HEK293T (cell line): ENCODE measurements around the gene MPDU1.

ENCODE experiments used
- CTCF ChIA-PET: fragments of 350-600 bp; formaldehyde crosslinking; extraction: SDS; loops from one replicate; lab custom pipeline; 2021; ENCODE audit warnings: antibody characterized with exemption, inconsistent platforms; lab: Yijun Ruan, JAX
- POLR2A ChIA-PET: fragments of 350-600 bp; formaldehyde crosslinking; extraction: SDS; loops from one replicate; lab custom pipeline; 2020; ENCODE audit warnings: antibody characterized with exemption, inconsistent platforms; lab: Yijun Ruan, JAX
- DNase-seq: peaks from one replicate; pipeline ENCODE4 v3.0.0; 2012; ENCODE audit warnings: mixed read lengths; ENCODE audit errors: extremely low spot score
- ARNT ChIP-seq: fragments of 450-650 bp; IDR thresholded peaks from 2 replicates; pipeline ENCODE4 v1.6.1; 2017; ENCODE audit warnings: mild to moderate bottlenecking
- BHLHE40 ChIP-seq: fragments of 450-650 bp; IDR thresholded peaks from 2 replicates; pipeline ENCODE4 v1.6.1; 2016; ENCODE audit warnings: mild to moderate bottlenecking, moderate library complexity, borderline replicate concordance
- CTBP1 ChIP-seq: fragments of 450-650 bp; IDR thresholded peaks from 2 replicates; pipeline ENCODE4 v1.6.1; 2016; ENCODE audit warnings: borderline replicate concordance
- ELF4 ChIP-seq: fragments of 450-650 bp; IDR thresholded peaks from 2 replicates; pipeline ENCODE4 v1.6.1; 2017; ENCODE audit warnings: antibody characterized with exemption
- FOXA1 ChIP-seq: fragments of 450-650 bp; IDR thresholded peaks from 2 replicates; pipeline ENCODE4 v1.6.1; 2016; ENCODE audit warnings: mild to moderate bottlenecking
- FOXK2 ChIP-seq: fragments of 450-650 bp; IDR thresholded peaks from 2 replicates; pipeline ENCODE4 v1.6.1; 2016; ENCODE audit warnings: mild to moderate bottlenecking
- FOXM1 ChIP-seq: fragments of 450-650 bp; IDR thresholded peaks from 2 replicates; pipeline ENCODE4 v1.6.1; 2017; ENCODE audit warnings: mild to moderate bottlenecking, borderline replicate concordance
- HDGF ChIP-seq: fragments of 450-650 bp; IDR thresholded peaks from 2 replicates; pipeline ENCODE4 v1.6.1; 2017; ENCODE audit warnings: antibody characterized with exemption, borderline replicate concordance
- L3MBTL2 ChIP-seq: fragments of 450-650 bp; conservative IDR thresholded peaks from 2 replicates; pipeline ENCODE4 v1.6.1; 2016; ENCODE audit warnings: mild to moderate bottlenecking
- LEF1 ChIP-seq: fragments of 450-650 bp; IDR thresholded peaks from 2 replicates; pipeline ENCODE4 v1.6.1; 2017; ENCODE audit warnings: mild to moderate bottlenecking, borderline replicate concordance
- NFRKB ChIP-seq: fragments of 450-650 bp; IDR thresholded peaks from 2 replicates; pipeline ENCODE4 v1.6.1; 2016; ENCODE audit warnings: mild to moderate bottlenecking, moderate library complexity
- SP1 ChIP-seq: fragments of 450-650 bp; IDR thresholded peaks from 2 replicates; pipeline ENCODE4 v1.6.1; 2017
- SUZ12 ChIP-seq: fragments of 450-650 bp; IDR thresholded peaks from 2 replicates; pipeline ENCODE4 v1.6.1; 2016; ENCODE audit warnings: mild to moderate bottlenecking
- TARDBP ChIP-seq: fragments of 450-650 bp; IDR thresholded peaks from 2 replicates; pipeline ENCODE4 v1.6.1; 2016
- ZNF384 ChIP-seq: fragments of 450-650 bp; IDR thresholded peaks from 2 replicates; pipeline ENCODE4 v1.6.1; 2016
- TF ChIP-seq, protein P1 (sequence below): fragments of 450-650 bp; IDR thresholded peaks from 2 replicates; pipeline ENCODE4 v1.6.1; 2016

Gene MPDU1

DNA sequence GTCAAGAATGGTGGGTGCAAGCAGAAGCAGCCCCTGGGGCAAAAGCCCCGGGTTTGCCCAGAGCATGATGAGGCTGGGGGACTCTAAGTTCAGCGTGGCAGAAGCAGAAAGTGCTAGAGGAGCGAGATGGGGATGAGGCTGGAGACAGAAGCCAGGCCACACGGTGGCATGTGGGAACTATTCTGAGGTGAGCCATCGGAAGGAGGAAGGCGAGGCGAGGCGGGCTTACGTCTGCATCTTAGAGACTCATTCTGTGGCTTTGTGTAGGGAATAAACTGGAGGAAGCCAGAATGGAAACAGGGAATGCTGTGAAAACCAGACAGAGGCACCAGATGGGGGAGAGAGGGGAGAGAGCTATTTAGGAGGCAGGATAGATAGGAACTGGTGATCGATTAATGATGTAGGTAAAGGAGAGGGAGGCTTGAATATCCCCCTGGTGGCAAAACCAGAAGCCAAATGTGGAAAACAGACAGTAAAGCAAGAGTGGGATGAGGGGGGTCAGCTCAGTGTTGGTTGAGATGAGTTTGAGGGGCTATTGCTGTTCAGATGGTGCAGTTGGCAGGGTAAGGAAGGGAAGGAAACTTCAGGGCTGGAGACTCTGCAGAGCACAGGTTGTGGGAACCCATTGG lies 28.2 kb upstream of the MPDU1 start:
- ChIA-PET POLR2A (no interaction called here), CTCF (no interaction called here)
- TF ChIP-seq BHLHE40 (no peak), ARNT (no peak), LEF1 (no peak), HDGF (no peak), NFRKB (no peak), SP1 (no peak), ZNF384 (no peak), FOXA1 (no peak), FOXM1 (no peak), ELF4 (no peak), SUZ12 (no peak), L3MBTL2 (no peak), FOXK2 (no peak), TARDBP (no peak), CTBP1 (no peak)
- TF ChIP-seq, protein P1, sequence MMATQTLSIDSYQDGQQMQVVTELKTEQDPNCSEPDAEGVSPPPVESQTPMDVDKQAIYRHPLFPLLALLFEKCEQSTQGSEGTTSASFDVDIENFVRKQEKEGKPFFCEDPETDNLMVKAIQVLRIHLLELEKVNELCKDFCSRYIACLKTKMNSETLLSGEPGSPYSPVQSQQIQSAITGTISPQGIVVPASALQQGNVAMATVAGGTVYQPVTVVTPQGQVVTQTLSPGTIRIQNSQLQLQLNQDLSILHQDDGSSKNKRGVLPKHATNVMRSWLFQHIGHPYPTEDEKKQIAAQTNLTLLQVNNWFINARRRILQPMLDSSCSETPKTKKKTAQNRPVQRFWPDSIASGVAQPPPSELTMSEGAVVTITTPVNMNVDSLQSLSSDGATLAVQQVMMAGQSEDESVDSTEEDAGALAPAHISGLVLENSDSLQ = no peak
- DNase-seq = no peak

DNA sequence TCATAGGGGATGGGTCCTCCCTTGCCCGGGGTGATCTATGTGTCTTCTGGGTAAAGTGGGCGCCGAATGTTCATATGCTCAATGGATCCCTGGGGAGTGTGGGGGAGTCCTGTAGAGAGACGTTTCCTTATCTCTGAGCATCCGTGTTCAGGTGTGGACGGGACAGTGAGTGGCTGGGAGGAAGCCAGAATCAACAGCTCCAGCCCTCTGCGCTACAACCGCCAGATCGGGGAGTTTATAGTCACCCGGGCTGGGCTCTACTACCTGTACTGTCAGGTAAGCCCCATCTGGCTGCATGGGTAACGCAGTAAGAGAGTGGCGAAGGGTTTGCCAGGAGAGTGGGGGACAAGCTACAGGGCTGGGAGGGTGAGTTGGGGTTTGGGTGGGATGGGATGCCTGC lies 27.0 kb upstream of the MPDU1 start:
- POLR2A ChIA-PET = interaction anchor here (0.8 kb wide), 1 partner anchor 77 kb away, joined by 5 read pairs; the partner anchor contains the start of gene ZBTB4

DNA sequence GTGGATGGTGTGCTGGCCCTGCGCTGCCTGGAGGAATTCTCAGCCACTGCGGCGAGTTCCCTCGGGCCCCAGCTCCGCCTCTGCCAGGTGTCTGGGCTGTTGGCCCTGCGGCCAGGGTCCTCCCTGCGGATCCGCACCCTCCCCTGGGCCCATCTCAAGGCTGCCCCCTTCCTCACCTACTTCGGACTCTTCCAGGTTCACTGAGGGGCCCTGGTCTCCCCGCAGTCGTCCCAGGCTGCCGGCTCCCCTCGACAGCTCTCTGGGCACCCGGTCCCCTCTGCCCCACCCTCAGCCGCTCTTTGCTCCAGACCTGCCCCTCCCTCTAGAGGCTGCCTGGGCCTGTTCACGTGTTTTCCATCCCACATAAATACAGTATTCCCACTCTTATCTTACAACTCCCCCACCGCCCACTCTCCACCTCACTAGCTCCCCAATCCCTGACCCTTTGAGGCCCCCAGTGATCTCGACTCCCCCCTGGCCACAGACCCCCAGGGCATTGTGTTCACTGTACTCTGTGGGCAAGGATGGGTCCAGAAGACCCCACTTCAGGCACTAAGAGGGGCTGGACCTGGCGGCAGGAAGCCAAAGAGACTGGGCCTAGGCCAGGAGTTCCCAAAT lies 26.4 kb upstream of the MPDU1 start:
- no peak for TF ChIP-seq BHLHE40
- TF ChIP-seq, protein P1 = no peak
- no peak for TF ChIP-seq L3MBTL2
- no peak for TF ChIP-seq FOXA1
- TF ChIP-seq FOXK2 = no peak
- no peak for TF ChIP-seq HDGF
- no peak for TF ChIP-seq LEF1
- TF ChIP-seq NFRKB = no peak
- no peak for TF ChIP-seq ELF4
- no peak for TF ChIP-seq CTBP1
- no peak for TF ChIP-seq ARNT
- TF ChIP-seq SP1 = no peak
- no peak for TF ChIP-seq TARDBP
- TF ChIP-seq SUZ12 = no peak
- no peak for TF ChIP-seq ZNF384
- no peak for TF ChIP-seq FOXM1
- ChIA-PET POLR2A (interaction anchor here (0.8 to 1.7 kb wide), 3 partner anchors 26 to 129 kb away, joined by 3 to 6 read pairs (median 5); partner anchors contain the start of genes MPDU1 and ZBTB4), CTCF (no interaction called here)
- no peak for DNase-seq

More for the DNA sequence above, 27.0 kb upstream of the MPDU1 start:
- TF ChIP-seq LEF1 = no peak
- TF ChIP-seq HDGF = no peak
- TF ChIP-seq L3MBTL2 = no peak
- no peak for TF ChIP-seq BHLHE40
- TF ChIP-seq ZNF384 = no peak
- TF ChIP-seq FOXA1 = no peak
- no peak for TF ChIP-seq ARNT
- TF ChIP-seq CTBP1 = no peak
- TF ChIP-seq SUZ12 = no peak
- no peak for TF ChIP-seq SP1
- TF ChIP-seq ELF4 = no peak
- TF ChIP-seq FOXM1 = no peak
- DNase-seq = no peak
- CTCF ChIA-PET = no interaction called here

DNA sequence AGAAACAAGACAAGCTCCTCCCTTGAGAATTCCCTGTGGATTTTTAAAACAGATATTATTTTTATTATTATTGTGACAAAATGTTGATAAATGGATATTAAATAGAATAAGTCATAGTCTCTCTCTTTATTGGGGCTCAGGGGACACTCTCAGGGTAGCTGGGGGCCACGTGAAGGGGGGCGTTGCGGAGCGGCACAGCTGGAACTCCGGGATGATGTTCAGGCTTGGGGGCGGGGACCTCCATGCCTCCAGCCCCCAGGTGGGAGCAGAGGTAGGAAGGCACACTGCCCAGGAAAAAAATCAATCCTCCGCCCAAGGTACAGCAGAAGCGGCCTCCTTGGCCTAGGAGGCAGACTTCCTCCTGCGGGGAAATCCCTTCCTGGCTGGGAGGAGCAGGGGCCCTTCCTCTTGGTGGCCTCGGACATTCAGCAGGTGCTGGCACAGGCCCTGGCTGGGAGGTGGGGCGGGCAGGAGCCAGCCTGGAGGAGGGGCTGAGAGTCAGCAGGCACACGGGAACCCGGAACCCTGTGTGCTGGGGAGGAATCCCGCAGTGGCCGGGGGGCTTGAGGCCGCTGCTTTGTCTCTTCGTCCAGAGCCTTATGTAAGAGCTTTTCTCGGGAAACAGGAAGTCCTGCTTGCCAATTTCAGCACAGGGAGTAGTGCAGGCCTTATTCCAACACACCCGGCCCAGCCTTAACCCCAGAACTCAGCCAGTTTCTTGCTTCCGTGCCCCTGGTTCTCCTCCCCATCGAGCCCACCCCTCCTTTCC lies 25.7 kb upstream of the MPDU1 start:
- ChIA-PET POLR2A (interaction anchor here (0.8 to 3.0 kb wide), 3 partner anchors 26 to 205 kb away, joined by 3 to 11 read pairs (median 6); partner anchors contain the start of gene MPDU1), CTCF (no interaction called here)
- no peak for DNase-seq
- TF ChIP-seq FOXM1 = no peak
- no peak for TF ChIP-seq ZNF384
- TF ChIP-seq L3MBTL2 = no peak
- TF ChIP-seq, protein P1 = no peak
- no peak for TF ChIP-seq SP1
- TF ChIP-seq TARDBP = no peak
- no peak for TF ChIP-seq FOXA1
- no peak for TF ChIP-seq ELF4
- TF ChIP-seq CTBP1 = no peak
- TF ChIP-seq BHLHE40 = no peak

DNA sequence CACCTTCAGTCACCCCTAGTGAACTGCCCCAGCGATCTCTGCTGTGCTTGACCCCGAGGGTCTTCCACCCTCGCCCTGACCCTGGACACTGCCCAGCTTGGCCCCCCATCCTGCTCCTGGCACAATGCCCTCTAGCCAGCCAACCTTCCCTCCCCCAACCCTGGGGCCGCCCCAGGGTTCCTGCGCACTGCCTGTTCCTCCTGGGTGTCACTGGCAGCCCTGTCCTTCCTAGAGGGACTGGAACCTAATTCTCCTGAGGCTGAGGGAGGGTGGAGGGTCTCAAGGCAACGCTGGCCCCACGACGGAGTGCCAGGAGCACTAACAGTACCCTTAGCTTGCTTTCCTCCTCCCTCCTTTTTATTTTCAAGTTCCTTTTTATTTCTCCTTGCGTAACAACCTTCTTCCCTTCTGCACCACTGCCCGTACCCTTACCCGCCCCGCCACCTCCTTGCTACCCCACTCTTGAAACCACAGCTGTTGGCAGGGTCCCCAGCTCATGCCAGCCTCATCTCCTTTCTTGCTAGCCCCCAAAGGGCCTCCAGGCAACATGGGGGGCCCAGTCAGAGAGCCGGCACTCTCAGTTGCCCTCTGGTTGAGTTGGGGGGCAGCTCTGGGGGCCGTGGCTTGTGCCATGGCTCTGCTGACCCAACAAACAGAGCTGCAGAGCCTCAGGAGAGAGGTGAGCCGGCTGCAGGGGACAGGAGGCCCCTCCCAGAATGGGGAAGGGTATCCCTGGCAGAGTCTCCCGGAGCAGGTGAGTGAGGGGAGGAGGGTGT lies 24.9 kb upstream of the MPDU1 start, which contains the start of gene TNFSF13:
Gene TNFSF13 (plus strand): TSS at position 207 of the 776 bp plus-strand sequence. CDS start 290 bp downstream, at position 497.
- CTCF ChIA-PET = no interaction called here
- no peak for DNase-seq
- TF ChIP-seq ARNT (no peak), LEF1 (no peak), FOXA1 (no peak), BHLHE40 (no peak), ZNF384 (no peak), NFRKB (no peak), FOXM1 (no peak), L3MBTL2 (no peak), ELF4 (no peak), CTBP1 (no peak), TARDBP (no peak), SP1 (no peak), SUZ12 (no peak), FOXK2 (no peak), HDGF (no peak)
- TF ChIP-seq, protein P1 = no peak
- POLR2A ChIA-PET = interaction anchor here (1.7 to 3.0 kb wide), 2 partner anchors 25 to 205 kb away, joined by 6 to 11 read pairs; partner anchors contain the start of gene MPDU1
